Sciatic nerve (tissue), 2 donors: ENCODE data around the gene ALG5. TPM values are rescaled to one million over a fixed set of nuclear protein-coding genes. Genes with fewer than 3 reads are reported as not detected.

Source experiments
- ATAC-seq: fragments of 200-7000 bp; cut with Tn5 transposase; one replicate; pipeline ENCODE4 v1.9.1; 2020; ENCODE audit warnings: mild to moderate bottlenecking, moderate library complexity
- DNase-seq: peaks from one replicate; pipeline ENCODE4 v3.0.0-alpha.2; 2020; ENCODE audit warnings: low spot score
- intact Hi-C: fragments of 100-400 bp; cut with DNase I; formaldehyde crosslinking; loops from one replicate; pipeline ENCODE4 v1.14.2; 2022
- total RNA-seq: library from RNA; stranded (reverse); fragmentation: NEBNext Ultra II Directional; extraction: Animal tissue kit (Norgen Biotek cat#: 25700); gene quantifications from one replicate; pipeline ENCODE4 v1.2.1, GENCODE V29; 2021
- donor health status: DM: no; HTN: no; CAD: no.
- donor health status: DM: no; HTN: no; CAD: no.

ALG5 gene
- total RNA-seq, 1 donor from 2014 or later: 36.0 TPM

DNA sequence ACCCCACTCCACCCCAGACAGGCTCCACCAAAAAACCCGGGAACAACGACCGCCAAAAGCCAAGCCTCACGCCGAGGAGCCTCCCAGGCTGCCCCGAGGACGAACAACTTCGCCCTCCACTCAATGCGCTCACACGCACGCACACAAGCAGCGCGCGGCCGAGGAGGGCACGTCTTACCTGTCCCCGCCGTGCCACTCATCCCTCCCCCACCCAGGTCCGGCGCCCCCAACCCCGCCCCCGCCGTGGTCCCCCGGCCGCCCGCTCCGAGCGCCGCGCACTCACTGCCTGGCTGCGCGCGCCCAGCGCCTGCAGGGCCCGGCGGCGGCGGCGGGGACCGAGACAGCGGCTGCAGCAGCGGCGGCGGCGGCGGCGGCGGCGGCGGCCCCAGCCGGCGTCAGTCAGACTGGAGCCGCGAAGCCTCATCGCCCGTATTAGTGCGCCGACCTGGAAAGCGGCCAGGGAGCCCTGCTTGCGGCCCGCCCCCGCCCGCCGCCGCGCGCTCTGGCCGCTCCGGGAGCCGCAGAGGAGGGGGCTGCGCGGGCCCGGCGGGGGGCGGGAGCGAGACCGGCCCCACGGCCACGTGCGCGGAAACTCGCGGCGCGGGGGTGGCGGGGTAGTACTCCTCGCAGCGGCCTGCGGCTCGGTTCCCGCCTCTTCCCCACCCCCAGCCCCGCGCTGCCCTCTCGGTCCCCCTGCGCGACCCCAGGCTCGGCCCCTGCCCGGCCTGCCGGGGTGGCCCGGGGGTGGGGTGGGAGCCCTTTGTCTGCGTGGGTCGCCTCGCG is 79.1 kb downstream of the ALG5 start, which contains the start of gene SMAD9:
SMAD9 (minus strand) TSS at position 406 of the 783 bp plus-strand sequence. CDS start 40,549 bp downstream, outside the sequence.
- DNase-seq (peak; percentile 86), ATAC-seq (peak; percentile 77)
- intact Hi-C loops: no loop called here

DNA sequence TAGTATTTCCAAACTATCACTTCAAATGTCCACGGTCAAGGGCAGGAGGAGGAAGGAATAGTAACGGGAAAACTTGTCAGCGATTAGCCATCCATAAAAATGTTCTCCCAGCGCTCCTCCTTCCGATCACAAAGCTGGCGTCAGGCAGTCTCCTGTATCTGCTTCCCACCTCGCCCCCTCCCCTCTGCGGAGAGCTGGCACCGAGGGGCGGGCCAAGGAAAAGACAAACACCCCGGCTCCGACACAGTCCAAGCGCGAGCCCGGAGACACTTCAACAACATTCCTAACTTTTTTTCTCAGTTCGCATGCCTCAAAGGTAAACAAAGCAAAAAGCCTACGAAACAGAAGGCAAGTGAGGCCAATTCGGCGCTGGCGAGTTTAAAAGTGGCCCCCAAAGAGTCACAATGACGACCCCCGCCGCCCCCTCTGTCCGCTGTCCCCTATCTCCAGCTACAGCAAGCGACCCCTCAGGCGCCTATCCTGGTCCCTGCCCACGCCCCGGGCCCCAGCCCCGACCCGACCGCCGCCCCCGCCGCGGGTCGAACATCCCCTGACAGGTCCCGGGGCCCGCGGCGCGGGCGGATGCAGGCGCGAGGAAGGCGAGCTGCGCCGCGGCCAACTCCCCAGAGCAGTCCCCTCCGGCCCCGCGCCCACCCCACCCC is 79.8 kb downstream of the ALG5 start:
- intact Hi-C loops: no loop called here
- peak; percentile 81 for ATAC-seq
- peak; percentile 68 for DNase-seq

DNA sequence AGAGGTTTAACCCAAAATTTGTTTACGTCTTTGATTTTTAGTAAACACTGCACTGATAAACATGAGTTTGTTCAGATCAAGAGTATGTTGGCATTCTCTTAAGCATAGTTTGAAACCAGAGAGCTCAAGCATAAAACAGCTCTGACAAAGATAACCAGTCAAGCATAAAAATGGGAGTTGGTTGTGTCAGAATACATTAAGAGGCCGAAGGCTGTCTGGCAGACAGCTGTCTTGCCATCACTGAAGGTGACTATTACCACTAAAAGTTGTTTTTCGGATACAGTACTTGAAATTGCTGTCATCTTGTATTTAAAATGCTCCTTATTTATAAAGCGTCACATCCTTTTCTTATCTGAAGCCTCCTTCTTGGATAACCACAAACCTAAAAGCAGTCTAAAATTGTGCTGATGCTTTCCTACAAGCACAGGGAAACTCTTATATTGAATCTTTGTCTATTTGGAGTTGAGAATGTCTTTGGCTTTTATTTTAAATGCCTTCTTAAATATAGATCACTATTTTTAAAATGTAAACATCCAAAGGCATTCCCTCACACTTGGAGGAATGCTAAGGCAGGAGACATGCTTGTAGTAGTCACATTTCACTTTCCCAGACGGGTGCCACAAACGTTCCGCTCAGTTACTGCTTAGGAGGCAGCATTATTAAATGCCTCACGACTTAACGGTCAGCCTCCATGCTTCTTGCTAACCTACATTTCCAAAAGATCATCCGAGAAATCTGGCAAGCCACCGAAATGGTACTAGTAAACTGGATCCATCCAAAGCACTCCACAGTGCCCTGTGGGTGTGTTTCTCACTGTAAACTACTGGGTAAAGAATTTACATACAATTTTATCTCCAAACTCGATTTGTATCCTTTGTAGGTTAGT is 80.7 kb downstream of the ALG5 start:
- no peak for DNase-seq
- peak; percentile 31 for ATAC-seq
- intact Hi-C loops: no loop called here

DNA sequence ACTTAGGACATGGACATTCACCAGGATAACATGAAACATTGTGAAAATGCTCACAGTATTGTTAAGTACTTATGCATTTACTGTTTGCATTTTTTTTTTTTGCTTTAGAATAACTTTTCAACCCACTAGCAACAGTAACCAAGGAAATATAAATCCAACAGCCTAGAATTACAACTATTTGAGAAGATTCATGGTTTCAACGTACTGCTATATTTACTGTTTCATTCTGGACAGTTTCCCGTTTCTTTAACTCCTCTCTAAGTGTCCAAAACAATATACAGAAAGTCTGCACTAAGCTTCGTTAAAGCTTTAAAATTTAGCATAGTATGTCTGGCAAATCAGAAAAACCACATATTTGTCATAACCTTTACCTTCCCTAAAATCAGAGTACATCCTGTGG is 81.8 kb downstream of the ALG5 start:
- ATAC-seq (no peak), DNase-seq (no peak)
- intact Hi-C loops: no loop called here

DNA sequence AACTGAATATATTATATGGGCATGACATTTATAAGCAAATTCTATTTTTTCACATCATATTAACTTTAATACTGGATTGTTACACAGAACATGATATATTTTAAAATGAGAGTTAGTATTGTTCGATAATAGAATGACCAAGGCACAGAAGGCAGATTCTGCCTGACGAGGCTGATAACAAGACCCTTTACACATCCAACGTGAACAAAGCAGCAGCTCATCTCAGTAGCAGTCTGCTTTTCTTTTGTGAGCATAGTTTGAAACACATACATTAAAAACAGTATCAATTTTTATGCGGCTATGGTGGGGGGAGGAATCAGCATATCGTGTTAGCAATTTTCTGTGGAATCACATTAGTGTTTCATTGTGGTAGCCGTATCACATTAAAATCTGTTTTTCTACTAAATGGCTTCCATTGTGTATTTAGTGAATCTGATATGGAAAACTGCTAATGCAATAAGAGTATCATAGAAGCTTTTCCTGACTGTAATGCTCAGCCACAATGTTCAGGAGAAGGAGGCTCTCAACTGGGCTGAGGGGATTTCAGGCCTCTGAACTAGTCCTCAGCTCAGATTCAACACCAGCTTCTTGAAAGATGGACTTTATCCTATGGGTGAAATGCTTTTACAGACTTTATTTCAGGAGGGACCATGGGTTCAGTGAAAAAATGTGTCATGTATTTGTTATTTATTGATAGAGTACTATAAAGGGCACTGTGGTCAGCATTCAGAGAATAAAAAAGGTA is 83.1 kb downstream of the ALG5 start:
- ATAC-seq (no peak), DNase-seq (no peak)
- intact Hi-C loops: no loop called here

DNA sequence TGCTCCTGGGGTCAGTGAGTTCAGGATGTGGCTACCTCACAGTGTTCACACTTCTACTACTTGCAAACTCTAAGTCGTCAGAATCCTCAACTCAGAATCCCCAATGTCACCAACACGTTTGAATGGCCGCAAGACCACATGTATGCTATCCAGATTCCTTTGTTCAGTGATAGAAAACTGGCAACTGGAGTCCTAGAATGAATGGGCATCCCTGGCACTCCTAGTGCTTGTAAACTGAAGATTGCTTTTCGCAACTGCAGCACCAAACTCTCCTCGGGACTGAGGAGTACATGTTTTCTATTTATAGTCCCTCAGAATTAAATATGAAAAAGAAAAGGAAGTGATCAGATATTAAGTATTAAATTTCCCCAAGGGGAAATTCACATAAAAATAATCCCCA is 84.0 kb downstream of the ALG5 start:
- DNase-seq: no peak
- intact Hi-C loops: no loop called here
- no peak for ATAC-seq

DNA sequence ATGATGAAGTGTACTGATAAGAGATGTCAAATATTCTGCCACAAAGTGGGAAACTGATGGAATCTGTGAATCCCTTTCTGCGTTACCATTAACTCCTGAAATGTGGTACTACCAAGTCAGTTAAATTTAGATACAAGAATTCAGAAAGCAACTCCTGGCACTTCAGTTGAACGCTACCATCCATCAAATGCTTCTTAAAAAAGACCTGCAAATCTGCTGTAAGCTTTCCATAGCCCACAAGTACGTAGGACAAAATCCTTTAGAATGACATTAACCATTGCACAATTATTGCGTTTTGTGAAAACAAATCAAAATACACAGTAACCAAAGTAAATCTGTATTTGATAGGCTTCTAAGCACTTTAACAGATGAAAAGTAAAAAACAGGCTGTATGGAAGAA is 84.5 kb downstream of the ALG5 start:
- intact Hi-C loops: no loop called here
- no peak for DNase-seq
- ATAC-seq: no peak

DNA sequence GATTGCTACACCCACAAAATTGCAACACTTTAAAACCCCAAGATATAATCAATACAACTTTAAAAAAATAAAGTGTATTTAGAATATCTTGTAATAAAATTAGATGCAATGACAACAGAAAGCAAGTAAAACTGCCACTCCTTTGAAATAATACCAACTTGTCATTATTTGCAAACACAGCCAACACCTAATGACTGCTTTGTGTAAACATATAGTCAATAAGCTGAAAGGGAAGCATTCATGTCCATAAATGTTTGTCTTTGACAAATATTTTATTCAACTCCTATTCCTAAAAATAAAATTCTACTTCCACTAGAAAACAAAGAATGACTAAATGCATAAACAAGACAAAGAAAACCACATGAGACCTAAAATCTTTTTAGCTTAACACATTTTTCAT is 85.7 kb downstream of the ALG5 start:
- ATAC-seq (no peak), DNase-seq (no peak)
- intact Hi-C loops: no loop called here

DNA sequence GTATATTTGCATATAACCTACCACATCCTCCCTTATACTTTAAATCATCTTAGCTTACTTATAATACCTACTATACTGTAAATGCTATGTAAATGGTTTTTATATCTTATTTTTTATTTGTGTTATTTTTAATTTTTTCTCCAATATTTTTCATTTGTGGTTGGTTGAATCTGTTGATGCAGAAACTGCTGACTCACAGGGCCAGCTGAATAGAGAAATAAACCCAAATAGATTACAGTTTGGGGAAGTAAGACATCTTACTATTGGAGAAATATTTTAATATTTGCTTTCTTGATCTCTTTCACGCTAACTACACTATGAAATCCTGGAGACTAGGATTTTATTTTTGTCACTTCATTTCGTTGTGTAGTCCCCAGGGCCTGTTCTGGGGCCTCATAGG is 86.2 kb downstream of the ALG5 start:
- no peak for DNase-seq
- intact Hi-C loops: no loop called here
- ATAC-seq: no peak

DNA sequence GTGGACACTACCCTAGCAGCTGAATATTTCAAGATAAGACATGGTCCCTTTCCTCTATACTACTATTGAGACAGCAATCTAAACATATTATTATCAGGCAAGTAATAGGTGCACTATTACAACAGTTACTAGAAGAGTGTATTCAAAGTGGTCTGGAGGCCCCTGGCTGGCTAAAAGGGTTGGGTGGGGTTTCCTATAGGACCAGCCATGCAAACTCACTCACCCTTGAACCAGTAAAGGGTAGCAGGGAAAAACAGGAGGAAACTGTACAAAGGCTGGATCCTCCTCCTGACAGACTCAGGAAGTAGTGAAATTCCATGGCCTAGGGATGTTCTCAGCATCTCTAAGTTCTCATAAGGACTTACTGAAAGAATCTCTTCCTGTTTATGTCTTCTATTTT is 86.8 kb downstream of the ALG5 start:
- DNase-seq (no peak), ATAC-seq (no peak)
- intact Hi-C loops: no loop called here

DNA sequence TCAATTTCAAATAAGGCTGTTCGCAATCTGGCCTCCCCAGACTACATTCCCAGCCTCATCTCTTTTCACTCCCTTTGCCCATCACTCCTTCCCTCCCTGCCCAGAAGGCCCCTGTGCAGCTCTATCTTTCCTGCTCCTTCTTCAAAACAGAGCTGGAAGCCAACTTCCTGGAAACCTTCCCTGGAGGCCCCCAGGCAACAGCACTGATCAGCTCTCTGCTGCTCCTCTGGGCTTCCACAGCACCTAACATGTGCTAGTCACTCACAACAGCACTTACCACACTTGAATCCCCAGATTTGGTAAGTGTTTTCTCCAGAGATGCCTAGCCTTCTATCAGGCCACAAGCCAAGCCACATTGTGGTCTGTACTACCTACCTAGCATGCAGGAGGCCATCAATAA is 88.6 kb downstream of the ALG5 start:
- DNase-seq: no peak
- no peak for ATAC-seq
- intact Hi-C loops: no loop called here

DNA sequence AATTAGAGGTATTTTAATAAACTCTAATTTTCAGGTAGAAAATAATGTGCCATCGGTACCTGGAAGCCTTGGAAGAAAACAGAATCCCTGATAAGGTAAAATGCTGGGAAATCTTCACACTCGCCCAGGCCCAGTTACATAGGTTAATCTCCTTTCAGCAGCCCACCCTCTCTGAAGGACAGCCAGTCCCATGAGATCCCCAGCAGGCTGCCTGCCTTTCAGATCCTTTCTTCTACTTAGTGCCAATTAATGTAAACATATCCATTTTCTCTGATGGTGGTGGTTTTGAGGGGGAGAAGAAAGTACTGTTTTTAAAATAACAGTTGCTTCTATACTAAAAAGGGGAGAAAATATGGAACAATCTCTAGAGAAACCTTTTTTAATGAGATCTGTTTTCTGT is 91.3 kb downstream of the ALG5 start:
- intact Hi-C loops: no loop called here
- DNase-seq (no peak), ATAC-seq (no peak)

DNA sequence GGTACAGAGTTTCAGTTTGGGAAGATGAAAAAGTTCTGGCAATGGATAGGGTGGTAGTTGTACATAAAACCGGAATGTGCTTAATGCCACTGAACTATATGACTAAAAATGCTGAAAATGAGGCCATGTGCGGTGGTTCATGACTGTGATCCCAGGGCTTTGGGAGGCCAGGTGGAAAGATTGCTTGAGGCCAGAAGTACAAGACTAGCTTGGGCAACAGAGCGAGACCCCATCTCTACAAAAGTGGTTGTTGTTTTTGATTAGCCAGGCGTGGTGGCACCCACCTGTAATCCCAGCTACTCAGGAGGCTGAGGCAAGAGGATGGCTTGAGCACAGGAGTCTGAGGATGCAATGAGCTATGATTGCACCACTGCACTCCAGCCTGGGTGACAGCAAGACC is 91.9 kb downstream of the ALG5 start:
- ATAC-seq (no peak), DNase-seq (no peak)
- intact Hi-C loops: no loop called here

DNA sequence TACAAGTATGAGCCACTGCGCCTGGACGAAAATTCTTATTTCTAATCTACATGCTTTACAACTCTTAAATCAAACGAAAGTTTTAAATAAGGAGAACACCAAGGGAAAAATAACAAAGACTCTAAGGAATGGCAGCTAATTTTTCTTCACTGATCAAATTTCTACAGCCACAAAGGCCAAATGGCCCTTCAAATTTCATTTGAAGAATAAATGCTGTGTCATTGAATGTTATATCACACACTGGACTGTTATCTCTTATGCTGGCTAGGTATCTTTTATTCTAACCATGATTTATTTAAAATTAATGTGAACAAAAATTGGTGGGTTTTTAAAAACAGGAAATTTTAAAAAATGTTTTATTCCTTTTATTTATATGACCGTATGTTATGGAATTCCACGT is 93.2 kb downstream of the ALG5 start:
- no peak for ATAC-seq
- intact Hi-C loops: no loop called here
- no peak for DNase-seq

DNA sequence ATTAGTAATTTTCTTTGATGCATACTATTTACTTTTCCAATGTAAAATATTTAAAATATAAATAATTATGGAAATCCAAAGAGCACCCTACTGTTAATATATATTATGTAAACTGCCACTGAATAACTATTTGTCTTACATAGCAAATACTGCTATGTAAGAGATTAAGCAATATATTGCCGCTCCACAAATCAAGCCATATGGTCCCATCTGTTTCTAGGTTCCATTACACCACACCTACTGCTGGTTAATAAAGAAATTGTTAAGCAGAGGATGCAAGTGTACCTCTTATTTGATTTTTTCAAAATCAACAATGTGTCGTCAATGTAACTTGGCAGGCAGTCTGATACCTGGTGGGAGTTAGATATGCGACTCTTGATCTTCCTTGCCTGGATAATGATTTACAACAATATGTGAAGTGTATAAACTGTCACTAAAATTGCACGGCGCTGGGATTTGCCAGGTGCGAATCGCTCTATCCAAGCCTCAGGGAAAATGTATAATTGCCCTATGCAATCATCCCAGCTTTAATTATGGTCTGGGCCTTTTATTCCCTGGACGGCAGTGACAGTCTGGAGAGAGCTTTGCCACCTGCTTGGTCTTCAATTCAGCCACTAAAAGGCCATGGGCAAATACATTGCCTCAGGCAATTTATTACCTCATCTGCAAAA is 95.1 kb downstream of the ALG5 start:
- intact Hi-C loops: no loop called here
- DNase-seq: no peak
- no peak for ATAC-seq
